Effector CD8-positive, alpha-beta T cell (primary cell): ENCODE measurements around the gene ZBTB46.

Experiments
- DNase-seq: peaks from one replicate; lab custom pipeline; 2025; lab: John Stamatoyannopoulos, UW

Gene ZBTB46

DNA sequence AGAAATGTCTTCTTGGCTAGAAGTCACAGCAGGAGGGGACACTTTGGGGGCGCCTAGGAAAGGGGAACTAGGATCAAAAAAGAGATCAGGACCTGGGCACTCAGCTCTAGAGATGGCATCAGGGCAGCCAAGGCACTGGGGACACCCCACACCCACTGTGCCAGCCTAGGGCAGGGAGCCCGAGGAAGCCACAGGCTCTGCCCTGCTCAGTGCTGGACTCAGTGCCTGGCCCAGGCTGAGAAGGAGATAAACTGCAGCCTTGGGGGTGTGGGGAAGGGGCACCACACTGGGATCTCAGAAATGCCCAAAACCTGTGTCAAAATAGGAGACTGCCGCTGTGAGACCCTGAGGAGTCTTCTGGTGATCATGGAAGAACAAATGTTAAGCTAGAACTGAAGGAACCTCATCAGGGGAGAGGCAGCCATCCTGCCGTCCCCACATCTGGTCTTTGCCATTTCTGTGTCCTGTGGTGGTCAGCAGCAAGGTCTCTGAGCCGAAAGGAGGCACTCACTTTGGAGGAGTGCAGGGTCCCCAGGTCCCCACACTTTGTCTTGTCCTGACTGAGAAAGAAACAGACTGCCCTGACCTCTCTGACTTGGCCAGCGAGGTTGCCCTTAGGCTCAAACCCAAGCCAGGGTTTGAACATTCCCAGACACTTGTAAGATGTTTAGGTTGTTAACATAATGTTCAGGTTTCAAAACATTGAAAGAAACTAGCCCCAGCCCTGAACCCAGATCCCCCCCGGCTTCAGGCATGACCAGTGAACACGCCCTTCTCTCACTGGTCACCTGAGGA, 125.6 kb downstream of the ZBTB46 start:
- DNase-seq = no peak

DNA sequence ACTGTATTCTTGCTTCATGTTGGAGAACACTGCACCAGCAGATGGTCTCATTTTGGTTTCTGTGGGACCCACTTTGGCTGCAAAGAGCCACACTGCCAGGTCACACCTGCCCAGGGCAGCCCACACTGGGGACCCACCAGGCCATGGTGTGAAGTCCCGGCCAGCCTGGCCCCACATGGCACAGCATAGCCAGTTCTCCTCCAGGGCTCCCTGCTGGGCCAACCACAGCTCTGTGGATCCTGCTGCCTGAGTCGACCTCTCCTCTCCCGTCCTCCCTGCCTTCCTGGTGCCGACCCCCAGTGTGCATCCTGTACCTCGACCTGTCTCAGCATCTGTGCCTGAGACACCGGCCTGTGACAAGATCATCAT, 126.3 kb downstream of the ZBTB46 start:
- no peak for DNase-seq

DNA sequence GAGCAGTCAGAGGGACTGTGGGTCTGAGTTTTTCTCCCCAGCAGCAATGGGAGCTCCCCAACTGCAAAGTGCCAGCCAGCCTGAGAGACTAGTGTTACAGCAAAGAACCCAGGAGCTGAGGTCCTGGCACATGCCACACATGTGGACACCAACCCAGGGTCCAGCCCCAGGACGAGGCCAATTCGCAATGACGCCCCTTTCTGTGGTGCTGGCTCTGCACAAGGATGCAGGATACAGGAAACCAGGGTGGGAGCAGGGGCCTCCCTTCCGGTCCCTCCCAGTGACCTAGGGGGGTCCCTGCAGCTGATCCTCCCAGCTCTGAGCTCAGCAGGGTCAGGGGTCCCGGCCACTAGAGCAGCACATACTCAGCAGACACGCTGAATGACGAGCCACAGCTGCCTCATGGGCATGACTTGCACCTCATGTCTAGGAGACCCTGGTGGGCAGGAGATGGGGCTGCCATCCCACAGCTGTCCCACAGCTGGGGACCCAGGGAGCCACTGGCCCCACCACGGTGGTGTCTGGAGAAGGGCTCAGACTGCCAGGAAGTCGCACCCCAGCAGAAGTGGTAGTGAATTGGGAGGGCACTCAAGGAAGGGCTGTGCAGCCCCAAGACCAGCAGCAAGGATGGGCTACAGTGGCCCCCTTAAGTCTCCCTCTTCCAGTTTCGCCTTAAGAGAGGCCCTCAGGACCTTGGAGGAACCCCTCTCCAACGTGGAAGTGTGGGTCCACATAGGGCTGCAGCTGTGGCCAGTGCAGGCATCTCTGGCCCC, 126.9 kb downstream of the ZBTB46 start:
- DNase-seq = no peak

DNA sequence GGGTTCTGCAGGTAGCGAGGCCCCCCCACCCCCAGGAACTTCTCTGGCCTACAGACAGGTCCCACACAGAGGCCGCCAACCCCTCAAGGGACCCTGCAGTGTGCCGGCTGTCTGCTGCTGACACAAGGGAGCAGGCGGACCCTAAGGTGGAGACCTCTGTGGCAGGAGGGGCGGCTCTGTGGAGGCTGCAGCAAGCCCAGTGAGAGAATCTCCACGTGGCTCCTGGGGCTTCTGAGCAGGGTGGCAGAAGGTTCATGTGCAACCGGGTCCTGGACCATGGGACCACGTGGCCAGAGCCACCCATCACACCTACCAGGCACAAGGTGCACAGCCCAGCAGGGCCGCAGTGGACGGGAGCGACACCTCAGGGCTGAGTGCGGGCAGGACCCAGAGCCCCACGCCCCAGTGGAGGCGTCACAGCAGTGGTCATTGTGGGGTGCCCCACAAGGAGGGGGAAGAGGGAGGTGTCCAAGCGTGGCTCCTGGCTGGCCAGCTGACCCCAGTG, 127.5 kb downstream of the ZBTB46 start:
- DNase-seq = no peak

DNA sequence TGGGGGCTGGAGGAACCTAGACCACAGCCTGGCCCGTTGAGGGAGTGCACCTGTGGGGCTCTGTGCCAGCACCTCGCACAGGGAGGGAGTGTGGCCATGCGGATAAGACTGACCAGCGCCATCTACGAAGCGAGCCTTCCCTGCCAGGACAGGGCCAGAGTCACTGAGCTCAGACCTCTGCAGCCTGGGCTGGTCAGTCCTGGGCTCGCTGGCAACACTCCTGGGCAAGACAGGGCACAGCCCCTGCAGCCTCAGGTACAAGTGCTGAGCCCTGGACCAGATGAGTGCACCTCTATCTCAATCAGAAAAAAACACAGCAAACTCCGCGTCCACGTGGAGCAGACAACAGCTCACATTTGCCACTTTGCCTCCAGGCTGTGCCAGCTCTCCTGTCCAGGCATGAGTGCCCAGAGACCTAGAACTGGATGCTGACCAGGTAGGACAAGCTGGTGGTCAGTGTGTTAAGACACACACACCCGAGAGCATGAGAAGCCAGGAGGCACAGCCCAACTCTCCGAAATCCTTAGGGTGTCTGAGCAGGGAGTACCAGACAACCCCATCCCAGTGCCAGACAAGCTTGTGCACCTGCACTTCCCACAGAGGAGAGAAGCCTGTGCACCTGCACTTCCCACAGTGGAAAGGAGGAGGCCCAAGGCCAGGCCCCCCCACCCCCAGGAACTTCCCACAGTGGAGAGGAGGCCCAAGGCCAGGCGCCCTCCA, 128.2 kb downstream of the ZBTB46 start:
- DNase-seq = no peak

DNA sequence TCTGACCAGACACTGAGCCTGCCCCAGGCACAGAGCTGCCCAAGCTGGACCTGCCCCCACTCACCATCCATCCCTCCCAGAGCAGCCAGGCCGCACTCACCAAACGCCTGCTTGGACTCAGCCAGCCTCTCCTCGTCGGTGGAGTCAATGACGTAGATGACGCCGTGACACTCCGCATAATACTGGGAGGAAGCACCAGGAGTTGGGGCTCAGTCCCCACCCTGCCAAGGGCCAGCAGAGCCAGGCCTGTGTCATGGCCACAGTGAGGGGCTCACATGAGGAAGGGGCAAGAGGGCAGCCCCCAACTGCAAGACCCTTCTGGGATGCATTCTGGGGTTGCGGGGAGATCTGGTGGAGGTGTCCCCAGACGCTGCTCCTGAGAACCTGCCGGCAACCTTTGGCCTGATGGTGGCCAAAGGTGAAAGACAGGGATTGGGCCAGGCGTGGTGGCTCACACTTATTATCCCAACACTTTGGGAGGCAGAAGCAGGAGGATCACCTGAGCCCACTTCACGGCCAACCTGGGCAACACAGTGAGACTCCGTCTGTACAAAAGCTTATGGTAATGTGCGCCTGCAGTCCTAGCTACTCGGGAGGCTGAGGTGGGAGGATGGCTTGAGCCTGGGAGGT, 128.9 kb downstream of the ZBTB46 start:
- DNase-seq = no peak

DNA sequence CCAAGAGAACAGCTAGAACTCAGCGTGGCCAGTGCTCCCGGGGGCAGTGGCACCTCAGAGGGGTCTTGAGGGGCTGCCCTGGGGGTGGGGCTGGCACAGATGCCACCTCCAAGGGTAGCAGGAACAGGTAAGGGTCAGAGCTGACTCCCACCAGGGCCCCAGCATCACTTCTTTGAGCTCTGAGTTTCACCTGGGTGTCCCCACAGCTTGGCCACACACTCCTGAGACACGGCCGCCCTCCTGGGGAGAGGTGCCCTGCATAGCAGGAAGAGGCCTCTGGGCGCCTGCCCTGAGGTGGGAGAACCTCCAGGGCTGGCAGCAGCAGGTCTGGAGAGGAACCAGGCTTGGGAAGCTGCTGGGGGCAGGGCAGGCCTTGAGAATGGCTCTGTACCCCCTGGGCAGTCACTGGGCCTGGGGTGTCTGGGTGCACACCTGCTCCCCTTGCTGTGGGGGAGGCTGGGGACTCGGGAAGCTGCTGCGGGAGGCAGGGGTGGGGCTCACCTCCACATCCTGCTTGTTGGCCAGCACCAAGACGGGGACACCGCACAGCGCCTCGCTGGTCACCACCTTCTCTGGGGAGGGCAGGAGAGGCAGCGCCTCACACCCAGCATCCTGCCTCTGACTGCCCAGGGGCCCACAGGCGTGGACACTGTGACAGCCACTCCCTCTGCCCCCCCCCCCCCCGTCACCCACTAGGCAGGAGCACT, 129.6 kb downstream of the ZBTB46 start:
- DNase-seq = no peak

DNA sequence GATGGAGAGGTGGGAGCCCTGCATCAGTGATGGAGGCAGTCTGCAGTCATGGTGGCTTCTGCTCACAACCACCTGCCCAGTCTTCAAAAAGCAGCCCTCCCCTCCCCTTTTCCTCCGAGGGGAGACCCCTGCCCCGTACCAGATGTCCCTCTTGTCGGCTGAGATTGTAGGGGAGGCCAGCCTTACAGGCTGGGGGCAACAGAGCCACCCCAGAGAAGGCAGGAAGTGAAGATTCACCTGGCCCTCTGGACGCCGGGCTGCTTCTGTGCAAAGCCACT, 130.1 kb downstream of the ZBTB46 start:
- no peak for DNase-seq

DNA sequence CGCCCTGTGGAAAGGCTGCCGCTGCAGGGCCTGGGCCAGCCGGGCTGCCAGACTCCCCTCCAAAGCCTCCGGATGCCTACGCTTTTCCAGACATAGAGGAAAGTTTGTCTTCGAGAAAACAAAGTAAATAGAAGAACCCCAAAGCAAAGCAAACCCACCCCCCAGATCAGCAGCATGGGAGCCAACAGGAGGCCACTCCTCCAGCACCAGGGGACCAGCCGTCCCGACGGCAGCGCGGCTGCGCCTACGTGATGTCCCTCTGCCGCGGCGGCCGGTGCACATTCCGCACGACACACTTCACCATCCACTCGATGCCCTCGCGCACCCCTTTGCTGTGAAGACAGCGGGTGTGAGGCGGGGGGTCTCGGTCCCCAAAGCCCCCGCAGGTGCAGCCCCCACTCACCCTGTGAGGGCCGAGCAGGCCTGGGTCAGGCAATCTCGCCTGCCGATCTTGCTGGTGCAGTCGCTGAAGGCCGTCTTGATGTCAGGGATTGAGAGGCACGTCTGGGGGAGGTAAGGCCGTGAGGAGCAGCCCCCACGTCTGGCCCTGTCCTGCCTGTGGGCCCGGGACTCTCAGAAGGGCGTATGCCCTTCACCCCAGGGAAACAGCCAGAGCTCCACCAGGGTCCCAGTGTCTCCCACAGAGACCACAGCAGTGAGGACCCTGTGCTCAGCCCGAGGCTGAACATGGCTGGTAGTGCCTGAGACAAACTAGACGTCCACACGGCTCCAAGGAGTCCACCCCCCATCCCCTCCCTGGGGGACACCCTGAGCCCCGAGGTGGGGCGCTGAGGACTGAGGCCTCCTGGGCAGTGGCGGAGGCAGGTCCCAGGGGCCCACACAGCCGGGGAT, 130.6 kb downstream of the ZBTB46 start:
- DNase-seq = no peak

DNA sequence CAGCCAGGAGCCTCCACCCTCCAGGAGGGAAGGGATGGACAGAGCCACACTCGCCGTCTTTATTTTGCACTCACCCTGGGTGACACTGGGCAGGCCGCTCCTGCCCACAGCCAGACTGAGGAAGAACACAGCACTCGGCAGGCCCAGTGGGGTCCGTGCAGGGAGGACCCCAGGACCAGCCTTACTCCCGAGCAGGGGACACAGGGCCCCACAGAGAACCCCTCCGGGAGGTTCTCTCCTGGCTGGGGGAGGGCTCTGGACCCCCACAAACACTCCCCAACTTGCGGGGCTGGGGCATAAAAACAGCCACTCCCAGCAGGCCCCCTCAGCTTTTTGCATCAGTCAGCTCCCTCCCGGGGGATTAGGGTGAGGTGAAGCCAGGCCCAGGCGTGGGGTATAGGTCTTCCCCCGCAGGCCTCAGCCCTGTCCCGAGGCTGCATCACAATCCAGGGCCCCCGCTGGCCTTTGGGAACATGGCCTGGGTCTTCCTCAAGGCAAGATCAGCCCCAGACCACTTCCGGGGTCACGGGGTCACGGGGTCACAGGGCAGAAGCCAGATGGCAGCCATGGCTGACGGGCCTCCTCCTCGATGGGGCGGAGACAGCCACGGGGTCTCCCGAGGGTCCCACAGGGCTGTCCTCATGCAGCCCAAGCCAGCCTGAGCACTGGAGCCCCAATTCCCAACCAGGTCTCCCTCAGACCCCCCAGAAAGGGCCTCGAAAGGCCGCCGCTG, 131.4 kb downstream of the ZBTB46 start:
- DNase-seq = no peak

DNA sequence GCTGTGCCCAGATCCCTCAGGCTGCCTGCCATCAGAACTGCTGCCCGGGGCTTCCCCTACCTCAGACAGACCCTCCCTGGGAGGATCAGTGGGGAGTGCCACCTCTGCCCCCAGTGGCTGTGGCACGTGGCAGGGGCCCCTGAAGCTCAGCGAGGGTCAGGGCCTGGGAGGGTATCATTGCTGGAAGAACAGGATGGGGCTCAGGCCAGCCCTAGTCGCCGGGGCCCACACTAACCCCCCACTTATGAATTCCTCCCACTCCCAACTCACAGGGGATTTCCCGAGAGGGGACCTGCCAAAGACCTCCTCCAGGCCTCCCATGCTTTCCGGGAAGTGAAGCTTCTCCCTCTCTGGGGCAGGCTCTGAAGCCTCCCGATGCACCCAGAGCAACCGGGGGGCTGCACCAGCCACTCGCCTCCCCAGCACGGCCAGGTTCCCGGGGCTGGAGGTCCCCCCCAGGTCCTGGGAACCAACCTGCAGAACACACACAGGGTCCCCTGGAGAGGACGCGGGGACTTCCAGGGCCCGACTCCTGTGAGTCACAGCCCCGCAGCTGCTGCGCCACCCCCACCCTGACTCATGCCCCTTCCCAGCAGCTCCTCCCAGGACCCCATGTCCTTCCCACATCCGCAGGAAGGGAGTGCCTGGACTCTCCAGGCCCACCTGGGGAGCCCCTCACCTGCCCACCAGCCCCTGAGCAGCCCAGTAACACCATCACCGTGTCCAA, 132.2 kb downstream of the ZBTB46 start:
- DNase-seq = no peak

DNA sequence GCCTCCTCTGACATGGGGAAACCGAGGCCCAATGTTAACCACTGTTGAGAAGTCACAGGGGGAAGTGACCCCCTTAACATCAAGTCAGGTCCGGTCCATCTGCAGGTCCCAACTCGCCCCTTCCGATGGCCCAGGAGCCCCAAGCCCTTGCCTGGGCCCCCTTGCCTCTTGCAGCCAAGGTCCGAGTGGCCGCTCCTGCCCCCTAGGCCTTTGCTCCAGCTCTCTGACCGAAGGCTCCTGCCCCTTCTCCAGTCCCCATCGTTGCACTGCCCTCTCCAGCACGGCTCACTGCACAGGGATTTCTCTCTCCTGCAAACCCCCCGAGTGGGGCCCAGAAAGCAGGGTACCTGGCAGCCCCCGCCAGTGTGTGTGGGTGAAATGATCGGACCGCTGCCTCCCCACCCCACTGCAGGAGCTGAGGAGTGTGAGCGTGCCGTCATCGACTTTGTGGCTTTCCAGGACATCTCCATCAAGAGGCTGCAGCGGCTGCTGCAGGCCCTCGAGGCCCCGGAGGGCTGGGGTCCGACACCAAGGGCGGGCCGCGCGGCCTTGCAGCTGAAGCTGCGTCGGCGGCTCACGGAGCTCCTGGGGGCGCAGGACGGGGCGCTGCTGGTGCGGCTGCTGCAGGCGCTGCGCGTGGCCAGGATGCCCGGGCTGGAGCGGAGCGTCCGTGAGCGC, 133.1 kb downstream of the ZBTB46 start:
- DNase-seq = no peak

DNA sequence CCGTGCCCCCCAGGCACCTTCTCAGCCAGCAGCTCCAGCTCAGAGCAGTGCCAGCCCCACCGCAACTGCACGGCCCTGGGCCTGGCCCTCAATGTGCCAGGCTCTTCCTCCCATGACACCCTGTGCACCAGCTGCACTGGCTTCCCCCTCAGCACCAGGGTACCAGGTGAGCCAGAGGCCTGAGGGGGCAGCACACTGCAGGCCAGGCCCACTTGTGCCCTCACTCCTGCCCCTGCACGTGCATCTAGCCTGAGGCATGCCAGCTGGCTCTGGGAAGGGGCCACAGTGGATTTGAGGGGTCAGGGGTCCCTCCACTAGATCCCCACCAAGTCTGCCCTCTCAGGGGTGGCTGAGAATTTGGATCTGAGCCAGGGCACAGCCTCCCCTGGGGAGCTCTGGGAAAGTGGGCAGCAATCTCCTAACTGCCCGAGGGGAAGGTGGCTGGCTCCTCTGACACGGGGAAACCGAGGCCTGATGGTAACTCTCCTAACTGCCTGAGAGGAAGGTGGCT, 133.7 kb downstream of the ZBTB46 start:
- no peak for DNase-seq

DNA sequence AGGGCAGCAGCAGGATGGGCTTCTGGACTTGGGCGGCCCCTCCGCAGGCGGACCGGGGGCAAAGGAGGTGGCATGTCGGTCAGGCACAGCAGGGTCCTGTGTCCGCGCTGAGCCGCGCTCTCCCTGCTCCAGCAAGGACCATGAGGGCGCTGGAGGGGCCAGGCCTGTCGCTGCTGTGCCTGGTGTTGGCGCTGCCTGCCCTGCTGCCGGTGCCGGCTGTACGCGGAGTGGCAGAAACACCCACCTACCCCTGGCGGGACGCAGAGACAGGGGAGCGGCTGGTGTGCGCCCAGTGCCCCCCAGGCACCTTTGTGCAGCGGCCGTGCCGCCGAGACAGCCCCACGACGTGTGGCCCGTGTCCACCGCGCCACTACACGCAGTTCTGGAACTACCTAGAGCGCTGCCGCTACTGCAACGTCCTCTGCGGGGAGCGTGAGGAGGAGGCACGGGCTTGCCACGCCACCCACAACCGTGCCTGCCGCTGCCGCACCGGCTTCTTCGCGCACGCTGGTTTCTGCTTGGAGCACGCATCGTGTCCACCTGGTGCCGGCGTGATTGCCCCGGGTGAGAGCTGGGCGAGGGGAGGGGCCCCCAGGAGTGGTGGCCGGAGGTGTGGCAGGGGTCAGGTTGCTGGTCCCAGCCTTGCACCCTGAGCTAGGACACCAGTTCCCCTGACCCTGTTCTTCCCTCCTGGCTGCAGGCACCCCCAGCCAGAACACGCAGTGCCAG, 134.3 kb downstream of the ZBTB46 start, which contains the start of gene TNFRSF6B:
Gene TNFRSF6B, plus strand, starts transcription at position 25 of the 729 bp plus-strand sequence. Its CDS starts 116 bp downstream, at position 141.
- no peak for DNase-seq

DNA sequence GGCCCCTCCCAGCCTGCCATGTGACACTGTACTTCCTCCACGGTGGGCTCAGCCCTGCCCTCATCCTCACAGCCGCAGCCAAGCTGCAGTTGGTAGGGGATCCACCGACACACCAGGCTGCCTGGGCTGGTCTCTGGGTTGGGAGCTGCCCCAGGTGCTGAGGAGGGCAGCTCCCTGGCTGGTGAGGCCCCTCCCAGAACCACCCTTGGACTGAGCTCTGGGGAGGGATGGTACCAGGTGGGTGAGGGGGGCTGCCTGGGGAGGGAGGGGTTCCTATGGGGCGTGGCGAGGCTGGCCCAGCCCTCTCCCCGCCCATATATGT, 134.8 kb downstream of the ZBTB46 start:
- DNase-seq = peak; percentile 24

DNA sequence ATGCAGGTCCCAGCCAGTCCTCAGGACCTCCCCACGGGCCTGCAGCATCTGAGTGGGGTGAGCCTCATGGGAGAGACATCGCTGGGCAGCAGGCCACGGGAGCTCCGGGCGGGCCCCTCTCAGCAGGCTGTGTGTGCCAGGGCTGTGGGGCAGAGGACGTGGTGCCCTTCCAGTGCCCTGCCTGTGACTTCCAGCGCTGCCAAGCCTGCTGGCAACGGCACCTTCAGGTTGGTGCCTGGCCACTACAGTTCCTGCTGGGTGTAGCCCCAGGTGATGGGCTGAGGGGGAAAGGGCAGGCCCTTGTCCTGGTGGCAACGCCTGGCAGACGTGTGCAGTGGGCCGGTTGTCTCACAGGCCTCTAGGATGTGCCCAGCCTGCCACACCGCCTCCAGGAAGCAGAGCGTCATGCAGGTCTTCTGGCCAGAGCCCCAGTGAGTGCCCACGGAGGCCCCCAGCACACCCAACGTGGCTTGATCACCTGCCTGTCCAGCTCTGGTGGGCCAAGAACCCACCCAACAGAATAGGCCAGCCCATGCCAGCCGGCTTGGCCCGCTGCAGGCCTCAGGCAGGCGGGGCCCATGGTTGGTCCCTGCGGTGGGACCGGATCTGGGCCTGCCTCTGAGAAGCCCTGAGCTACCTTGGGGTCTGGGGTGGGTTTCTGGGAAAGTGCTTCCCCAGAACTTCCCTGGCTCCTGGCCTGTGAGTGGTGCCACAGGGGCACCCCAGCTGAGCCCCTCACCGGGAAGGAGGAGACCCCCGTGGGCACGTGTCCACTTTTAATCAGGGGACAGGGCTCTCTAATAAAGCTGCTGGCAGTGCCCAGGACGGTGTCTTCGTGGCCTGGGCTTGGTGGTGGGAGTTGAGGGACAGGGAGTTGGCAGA, 135.4 kb downstream of the ZBTB46 start:
- no peak for DNase-seq
